Mesendoderm (in vitro differentiated cells): Measurements from ENCODE around the gene KIAA0513.
A peak's percentile ranks its signal among the peaks of the same experiment; 100 is the strongest.

Experiments used
- DNase-seq: peaks from one replicate; pipeline ENCODE4 v3.0.0; 2013
- H2AK5ac ChIP-seq: 2 replicates; pipeline ENCODE4 v1.6.1; 2013; ENCODE audit warnings: low read length, inconsistent platforms
- H2BK120ac ChIP-seq: 2 replicates; pipeline ENCODE4 v1.6.1; 2013; ENCODE audit warnings: low read depth, mild to moderate bottlenecking, low read length, moderate library complexity, mixed read lengths
- H2BK15ac ChIP-seq: replicated peaks from 2 replicates; pipeline ENCODE4 v1.6.1; 2013; ENCODE audit warnings: low read depth, mild to moderate bottlenecking, moderate library complexity
- H2BK5ac ChIP-seq: 2 replicates; pipeline ENCODE4 v1.6.1; 2013; ENCODE audit warnings: low read length, inconsistent platforms
- H3K18ac ChIP-seq: 2 replicates; pipeline ENCODE4 v1.6.1; 2013; ENCODE audit warnings: mild to moderate bottlenecking, low read length, mixed read lengths
- H3K23ac ChIP-seq: one replicate; pipeline ENCODE4 v1.6.1; 2013; ENCODE audit warnings: low read length
- H3K27ac ChIP-seq: 2 replicates; pipeline ENCODE4 v1.5.1; 2013; ENCODE audit warnings: low read depth, mild to moderate bottlenecking, inconsistent platforms, low read length, moderate library complexity
- H3K27me3 ChIP-seq: 2 replicates; pipeline ENCODE4 v1.6.1; 2013; ENCODE audit warnings: low read length, control low read depth, mild to moderate bottlenecking, inconsistent platforms; ENCODE audit not compliant: insufficient read depth, poor library complexity
- H3K36me3 ChIP-seq: 2 replicates; pipeline ENCODE4 v1.6.1; 2013; ENCODE audit warnings: low read length, inconsistent platforms; ENCODE audit not compliant: control insufficient read depth, insufficient read depth
- H3K4ac ChIP-seq: one replicate; pipeline ENCODE4 v1.6.1; 2013; ENCODE audit warnings: low read depth, mild to moderate bottlenecking, low read length, moderate library complexity
- H3K4me1 ChIP-seq: 2 replicates; pipeline ENCODE4 v1.6.1; 2013; ENCODE audit warnings: low read depth, low read length, inconsistent platforms; ENCODE audit not compliant: control insufficient read depth
- H3K4me2 ChIP-seq: 2 replicates; pipeline ENCODE4 v1.6.1; 2013; ENCODE audit warnings: low read length
- H3K4me3 ChIP-seq: 2 replicates; pipeline ENCODE4 v1.5.1; 2013; ENCODE audit warnings: mild to moderate bottlenecking, low read length
- H3K56ac ChIP-seq: one replicate; pipeline ENCODE4 v1.6.1; 2013; ENCODE audit warnings: low read length
- H3K79me1 ChIP-seq: 2 replicates; pipeline ENCODE4 v1.6.1; 2013; ENCODE audit warnings: low read length, inconsistent platforms
- H3K79me2 ChIP-seq: 2 replicates; pipeline ENCODE4 v1.6.1; 2013; ENCODE audit warnings: mild to moderate bottlenecking, low read length; ENCODE audit not compliant: control insufficient read depth, insufficient read depth
- H3K9ac ChIP-seq: 2 replicates; pipeline ENCODE4 v1.6.1; 2013; ENCODE audit warnings: low read length, inconsistent platforms
- H4K5ac ChIP-seq: one replicate; pipeline ENCODE4 v1.6.1; 2013; ENCODE audit warnings: low read length
- H4K8ac ChIP-seq: one replicate; pipeline ENCODE4 v1.6.1; 2013; ENCODE audit warnings: low read depth, mild to moderate bottlenecking, control low read depth, low read length, moderate library complexity
- WGBS: extraction: QIAGEN DNeasy Blood & Tissue Kit; methylation state at CpG from one replicate; pipeline ENCODE4 v1.1.7; 2013; ENCODE audit warnings: low lambda C conversion rate, missing lambda C conversion rate; ENCODE audit not compliant: insufficient coverage; ENCODE audit errors: extremely low coverage; 5-methylcytosine and 5-hydroxymethylcytosine counted together

The KIAA0513 gene

DNA sequence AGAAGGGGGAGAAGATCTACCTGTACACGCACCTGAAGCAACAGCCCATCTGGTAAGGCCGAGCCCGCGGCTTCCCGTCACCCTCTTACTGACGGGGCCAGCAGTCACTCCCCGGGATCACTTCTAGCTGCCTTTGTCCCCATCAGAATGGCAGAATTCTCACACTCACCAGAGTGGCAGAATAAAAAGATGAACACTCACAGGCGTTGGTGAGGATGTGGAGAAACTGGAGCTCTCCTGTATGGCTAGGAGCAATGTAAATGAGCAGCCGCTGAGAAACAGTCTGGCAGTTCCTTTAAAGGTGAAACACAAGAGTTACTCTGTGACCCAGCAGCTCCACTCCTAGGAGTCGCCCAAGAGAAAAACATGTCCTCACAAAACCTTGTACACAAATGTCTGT lies 51.4 kb downstream of the KIAA0513 start:
- H3K36me3 ChIP-seq, result no peaks in the 10 kb centered on the region
- no peak overlapping the region for H2BK15ac ChIP-seq
- no peak overlapping the region for H3K27ac ChIP-seq
- no peak overlapping the region for H3K4me2 ChIP-seq
- DNase-seq, result no peak
- H2AK5ac ChIP-seq, result no peak overlapping the region
- no peak overlapping the region for H3K18ac ChIP-seq
- H3K23ac ChIP-seq, result no peak overlapping the region
- H3K4ac ChIP-seq, result no peak overlapping the region
- peaks cover 5% of the 10 kb centered on the region for H3K4me1 ChIP-seq
- no peak overlapping the region for H4K5ac ChIP-seq
- WGBS, result no CpG with 5 or more reads among the region's 10 CpGs
- H3K79me1 ChIP-seq, result no peaks in the 10 kb centered on the region
- H3K79me2 ChIP-seq, result no peaks in the 10 kb centered on the region
- H3K56ac ChIP-seq, result no peak overlapping the region
- no peak overlapping the region for H2BK5ac ChIP-seq
- H3K27me3 ChIP-seq, result peaks cover 13% of the 10 kb centered on the region
- no peak overlapping the region for H4K8ac ChIP-seq
- no peak overlapping the region for H2BK120ac ChIP-seq
- H3K9ac ChIP-seq, result no peak overlapping the region
- no peak overlapping the region for H3K4me3 ChIP-seq

DNA sequence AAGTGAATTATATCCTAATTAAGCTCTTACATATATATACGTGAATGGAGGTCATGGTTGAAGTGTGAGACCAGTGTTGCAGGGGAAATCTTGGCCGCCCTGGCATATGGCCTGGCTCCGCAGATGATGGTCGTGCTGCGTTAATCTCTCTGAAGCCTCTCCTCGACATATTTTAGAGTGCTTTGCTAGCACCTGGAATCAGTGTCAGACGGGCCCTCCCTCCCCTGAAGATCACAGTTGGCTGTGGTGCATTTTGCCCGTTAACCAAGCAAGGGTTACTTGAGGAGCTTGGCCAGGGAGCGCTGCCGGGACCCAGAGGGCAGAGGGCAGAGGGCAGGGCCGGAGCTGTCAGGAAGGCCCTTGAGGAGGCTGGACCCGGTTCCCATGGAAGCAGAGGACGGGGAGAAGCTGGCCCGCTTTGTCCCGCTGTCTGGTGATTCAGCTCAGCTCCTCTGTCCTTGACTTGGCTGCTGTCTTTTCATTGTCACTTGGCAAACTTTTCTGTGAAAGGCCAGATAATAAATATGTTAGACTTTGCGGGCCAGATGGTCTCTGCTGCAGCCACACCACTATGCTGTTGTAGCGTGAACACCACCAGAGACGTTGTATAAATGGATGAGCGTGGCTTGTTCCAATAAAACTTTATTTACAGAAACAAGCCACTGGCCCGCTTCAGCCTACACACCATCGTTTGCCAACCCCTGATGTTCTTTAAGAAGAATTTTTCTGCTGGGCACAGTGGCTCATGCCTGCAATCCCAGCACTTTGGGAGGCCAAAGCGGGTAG lies 52.4 kb downstream of the KIAA0513 start:
- no peak overlapping the region for H3K23ac ChIP-seq
- H2AK5ac ChIP-seq, result no peak overlapping the region
- no peak overlapping the region for H4K8ac ChIP-seq
- H3K4me1 ChIP-seq, result peaks cover 5% of the 10 kb centered on the region
- peaks cover 13% of the 10 kb centered on the region for H3K27me3 ChIP-seq
- no peak overlapping the region for H3K4ac ChIP-seq
- WGBS, result no CpG with 5 or more reads among the region's 22 CpGs
- H3K9ac ChIP-seq, result no peak overlapping the region
- no peak overlapping the region for H3K4me2 ChIP-seq
- no peak for DNase-seq
- H3K56ac ChIP-seq, result no peak overlapping the region
- H3K79me2 ChIP-seq, result no peaks in the 10 kb centered on the region
- no peaks in the 10 kb centered on the region for H3K79me1 ChIP-seq
- no peak overlapping the region for H2BK5ac ChIP-seq
- no peak overlapping the region for H3K18ac ChIP-seq
- H3K4me3 ChIP-seq, result no peak overlapping the region
- no peak overlapping the region for H2BK120ac ChIP-seq
- H3K27ac ChIP-seq, result no peak overlapping the region
- H2BK15ac ChIP-seq, result no peak overlapping the region
- H4K5ac ChIP-seq, result no peak overlapping the region
- no peaks in the 10 kb centered on the region for H3K36me3 ChIP-seq

- no peak overlapping the region for H2BK5ac ChIP-seq
- no peak overlapping the region for H3K18ac ChIP-seq
- H4K5ac ChIP-seq, result no peak overlapping the region
- DNase-seq, result no peak
- H3K4me3 ChIP-seq, result no peak overlapping the region
- no peak overlapping the region for H2BK120ac ChIP-seq
- H3K79me1 ChIP-seq, result no peaks in the 10 kb centered on the region
- H3K27me3 ChIP-seq, result peaks cover 13% of the 10 kb centered on the region
- H3K79me2 ChIP-seq, result no peaks in the 10 kb centered on the region
- WGBS, result no CpG with 5 or more reads among the region's 9 CpGs
- no peak overlapping the region for H3K4me2 ChIP-seq
- no peak overlapping the region for H3K56ac ChIP-seq
- H2AK5ac ChIP-seq, result no peak overlapping the region
- H3K9ac ChIP-seq, result no peak overlapping the region
- no peak overlapping the region for H3K27ac ChIP-seq
- H3K4ac ChIP-seq, result no peak overlapping the region
- no peaks in the 10 kb centered on the region for H3K36me3 ChIP-seq
- no peak overlapping the region for H4K8ac ChIP-seq
- H3K4me1 ChIP-seq, result peaks cover 5% of the 10 kb centered on the region
- no peak overlapping the region for H2BK15ac ChIP-seq
- no peak overlapping the region for H3K23ac ChIP-seq
These were observed 53.4 kb downstream of the KIAA0513 start for GRCh38 chr16:85081038-85081437.

DNA sequence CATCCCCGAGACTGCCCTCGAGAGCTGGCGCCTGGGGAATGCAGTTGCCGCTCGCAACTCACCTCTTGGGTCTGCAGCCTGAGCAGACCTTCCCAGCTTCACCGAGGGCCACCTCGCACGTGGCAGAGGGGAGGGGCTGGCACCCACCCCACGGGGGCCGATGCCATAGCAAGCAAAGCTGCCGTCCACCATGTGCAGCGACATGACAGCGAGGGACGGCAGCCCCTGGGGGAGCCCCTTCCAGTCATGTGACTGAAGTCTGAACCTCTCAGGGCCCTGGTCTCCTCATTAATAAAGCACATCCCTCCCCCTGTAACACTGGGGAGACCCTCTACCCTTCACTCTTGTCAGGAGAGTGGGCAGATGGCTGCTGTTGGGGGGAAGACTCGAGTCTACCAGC lies 54.2 kb downstream of the KIAA0513 start:
- Histone ChIP-seq H3K23ac (no peak overlapping the region), H3K79me2 (no peaks in the 10 kb centered on the region), H3K4me1 (peaks cover 5% of the 10 kb centered on the region), H3K56ac (no peak overlapping the region), H2BK120ac (no peak overlapping the region), H3K27ac (no peak overlapping the region), H4K5ac (no peak overlapping the region), H3K4ac (no peak overlapping the region), H2AK5ac (no peak overlapping the region), H2BK5ac (no peak overlapping the region), H3K79me1 (no peaks in the 10 kb centered on the region), H3K4me2 (no peak overlapping the region), H3K36me3 (no peaks in the 10 kb centered on the region), H3K27me3 (peaks cover 13% of the 10 kb centered on the region), H4K8ac (no peak overlapping the region), H3K18ac (no peak overlapping the region), H3K4me3 (no peak overlapping the region), H2BK15ac (no peak overlapping the region), H3K9ac (no peak overlapping the region)
- no peak for DNase-seq
- no CpG with 5 or more reads among the region's 15 CpGs for WGBS

- H3K27ac ChIP-seq, result no peak overlapping the region
- no CpG with 5 or more reads among the region's 33 CpGs for whole genome bisulfite sequencing
- H2BK120ac ChIP-seq, result no peak overlapping the region
- no peak overlapping the region for H3K4me2 ChIP-seq
- no peak overlapping the region for H4K5ac ChIP-seq
- H3K56ac ChIP-seq, result peak overlapping the region; percentile 2
- H3K9ac ChIP-seq, result no peak overlapping the region
- H3K79me1 ChIP-seq, result no peaks in the 10 kb centered on the region
- no peak overlapping the region for H2BK15ac ChIP-seq
- no peak overlapping the region for H4K8ac ChIP-seq
- no peaks in the 10 kb centered on the region for H3K79me2 ChIP-seq
- no peak for DNase-seq
- no peak overlapping the region for H3K4ac ChIP-seq
- peaks cover 13% of the 10 kb centered on the region for H3K27me3 ChIP-seq
- H3K4me3 ChIP-seq, result no peak overlapping the region
- H2BK5ac ChIP-seq, result no peak overlapping the region
- peak overlapping the region; percentile 45 for H3K23ac ChIP-seq
- H2AK5ac ChIP-seq, result no peak overlapping the region
- no peak overlapping the region for H3K18ac ChIP-seq
- H3K36me3 ChIP-seq, result no peaks in the 10 kb centered on the region
- H3K4me1 ChIP-seq, result peaks cover 5% of the 10 kb centered on the region
These were observed 54.8 kb downstream of the KIAA0513 start for GRCh38 chr16:85082173-85083050.
